HEK293 (cell line): Measurements from ENCODE around the gene CALML3.

Source experiments
- CTCF ChIA-PET: fragments of 350-600 bp; formaldehyde crosslinking; extraction: SDS; loops from one replicate; lab custom pipeline; 2021; ENCODE audit warnings: antibody characterized with exemption; lab: Yijun Ruan, JAX
- POLR2A ChIA-PET: fragments of 300-600 bp; formaldehyde crosslinking; extraction: SDS; loops from one replicate; lab custom pipeline; 2020; ENCODE audit warnings: antibody characterized with exemption, inconsistent platforms; lab: Yijun Ruan, JAX
- H3K27ac ChIP-seq: fragments of 200-500 bp; sonication (Bioruptor generic); 2 replicates; pipeline ENCODE4 v1.5.1; 2014; ENCODE audit warnings: low read depth, low read length, control low read depth, inconsistent platforms; ENCODE audit errors: extremely low read depth
- H3K36me3 ChIP-seq, 2 experiments: fragments of 200-500 bp in 1 of 2; sonication (Bioruptor generic) in 1 of 2; 1 replicate in 1 of 2; 2 replicates in 1 of 2; pipeline ENCODE4 v1.5.1; 2014 to 2017; ENCODE audit warnings: inconsistent platforms in 2 of 2, low read length in 2 of 2; ENCODE audit not compliant: control insufficient read depth in 2 of 2, insufficient read depth in 1 of 2
- H3K4me1 ChIP-seq: fragments of 200-500 bp; sonication (Bioruptor generic); 2 replicates; pipeline ENCODE4 v1.5.1; 2014; ENCODE audit warnings: mild to moderate bottlenecking, low read length, inconsistent platforms; ENCODE audit not compliant: control insufficient read depth, insufficient read depth
- H3K4me3 ChIP-seq: 2 replicates; pipeline ENCODE4 v1.5.1; 2011; ENCODE audit warnings: low read depth, mild to moderate bottlenecking, control low read depth, low read length, moderate library complexity
- H3K9me3 ChIP-seq: fragments of 200-500 bp; sonication (Bioruptor generic); 2 replicates; pipeline ENCODE4 v1.5.1; 2014; ENCODE audit warnings: low read depth, low read length, inconsistent platforms; ENCODE audit not compliant: control insufficient read depth, insufficient read depth
- KLF10 ChIP-seq: fragments of 450-650 bp; IDR thresholded peaks from 2 replicates; pipeline ENCODE4 v1.5.1; 2018; ENCODE audit warnings: missing biosample characterization, mild to moderate bottlenecking, missing genetic modification characterization
- SCRT1 ChIP-seq: fragments of 450-650 bp; formaldehyde crosslinking; IDR thresholded peaks from 2 replicates; pipeline ENCODE4 v1.5.1; 2016; ENCODE audit warnings: missing biosample characterization, missing genetic modification characterization, borderline replicate concordance
- SCRT2 ChIP-seq: fragments of 450-650 bp; formaldehyde crosslinking; IDR thresholded peaks from 2 replicates; pipeline ENCODE4 v1.5.1; 2016; ENCODE audit warnings: missing biosample characterization, missing genetic modification characterization
- SP7 ChIP-seq: fragments of 450-650 bp; formaldehyde crosslinking; IDR thresholded peaks from 2 replicates; pipeline ENCODE4 v1.5.1; 2016; ENCODE audit warnings: missing biosample characterization, missing genetic modification characterization
- ZBTB44 ChIP-seq: fragments of 450-650 bp; IDR thresholded peaks from 2 replicates; pipeline ENCODE4 v1.5.1; 2018; ENCODE audit warnings: missing biosample characterization, mild to moderate bottlenecking, missing genetic modification characterization
- ZFP37 ChIP-seq: fragments of 450-650 bp; formaldehyde crosslinking; IDR thresholded peaks from 2 replicates; pipeline ENCODE4 v1.5.1; 2016; ENCODE audit warnings: missing biosample characterization, missing genetic modification characterization
- ZNF155 ChIP-seq: fragments of 450-650 bp; formaldehyde crosslinking; IDR thresholded peaks from 2 replicates; pipeline ENCODE4 v1.5.1; 2016; ENCODE audit warnings: missing biosample characterization, missing genetic modification characterization
- ZNF473 ChIP-seq: fragments of 450-650 bp; formaldehyde crosslinking; IDR thresholded peaks from 2 replicates; pipeline ENCODE4 v1.5.1; 2017; ENCODE audit warnings: missing biosample characterization, missing genetic modification characterization
- ZNF518A ChIP-seq: fragments of 450-650 bp; formaldehyde crosslinking; conservative IDR thresholded peaks from 2 replicates; pipeline ENCODE4 v1.5.1; 2016; ENCODE audit warnings: low read depth, missing biosample characterization, missing genetic modification characterization
- ZNF76 ChIP-seq: fragments of 450-650 bp; formaldehyde crosslinking; IDR thresholded peaks from 2 replicates; pipeline ENCODE4; 2016; ENCODE audit warnings: low read depth, missing biosample characterization, missing genetic modification characterization, borderline replicate concordance
- ZSCAN18 ChIP-seq: fragments of 450-650 bp; formaldehyde crosslinking; IDR thresholded peaks from 2 replicates; pipeline ENCODE4 v1.5.1; 2016; ENCODE audit warnings: missing biosample characterization, missing genetic modification characterization
- TF ChIP-seq, protein P1 (sequence below): fragments of 450-650 bp; formaldehyde crosslinking; IDR thresholded peaks from 2 replicates; pipeline ENCODE4 v1.5.1; 2016; ENCODE audit warnings: missing biosample characterization, missing genetic modification characterization

The CALML3 gene

GRCh38 chr10:5528989-5529701 lies 4.4 kb downstream of the CALML3 start:
- CTCF ChIA-PET = interaction anchor here (0.5 kb wide), 1 partner anchor 35 kb away, joined by 3 read pairs; no protein-coding TSS in a partner anchor
- POLR2A ChIA-PET = interaction anchor here (0.6 to 1.9 kb wide), 3 partner anchors 10 to 107 kb away, joined by 4 read pairs; no protein-coding TSS in a partner anchor
- H3K4me3 ChIP-seq = no peak overlapping the region

GRCh38 chr10:5529702-5530411 lies 5.1 kb downstream of the CALML3 start:
- Histone ChIP-seq H3K36me3 (no peaks in the 10 kb centered on the region), H3K4me3 (no peak overlapping the region), H3K27ac (no peak overlapping the region), H3K9me3 (no peaks in the 10 kb centered on the region), H3K4me1 (peaks cover under 1% of the 10 kb centered on the region; the same call in 1 of the 2 replicates)
- TF ChIP-seq SCRT1 (tag by site-specific recombination) (0 out of 2 replicates have a peak, but pooled peaks have one; percentile 30), ZBTB44 (tag by site-specific recombination) (no peak), SCRT2 (tag by site-specific recombination) (peak; percentile 61)
- TF ChIP-seq, protein P1, sequence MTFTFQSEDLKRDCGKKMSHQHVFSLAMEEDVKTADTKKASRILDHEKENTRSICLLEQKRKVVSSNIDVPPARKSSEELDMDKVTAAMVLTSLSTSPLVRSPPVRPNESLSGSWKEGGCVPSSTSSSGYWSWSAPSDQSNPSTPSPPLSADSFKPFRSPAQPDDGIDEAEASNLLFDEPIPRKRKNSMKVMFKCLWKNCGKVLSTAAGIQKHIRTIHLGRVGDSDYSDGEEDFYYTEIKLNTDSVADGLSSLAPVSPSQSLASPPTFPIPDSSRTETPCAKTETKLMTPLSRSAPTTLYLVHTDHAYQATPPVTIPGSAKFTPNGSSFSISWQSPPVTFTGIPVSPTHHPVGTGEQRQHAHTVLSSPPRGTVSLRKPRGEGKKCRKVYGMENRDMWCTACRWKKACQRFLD (tag by site-specific recombination) = no peak
- CTCF ChIA-PET = interaction anchor here (0.5 kb wide), 1 partner anchor 27 kb away, joined by 3 read pairs; no protein-coding TSS in a partner anchor
- POLR2A ChIA-PET = interaction anchor here (1.1 to 1.9 kb wide), 2 partner anchors 11 to 19 kb away, joined by 4 read pairs; no protein-coding TSS in a partner anchor

More at GRCh38 chr10:5528989-5529701, 4.4 kb downstream of the CALML3 start:
- Histone ChIP-seq H3K36me3 (no peaks in the 10 kb centered on the region), H3K4me1 (no peaks in the 10 kb centered on the region), H3K27ac (no peak overlapping the region), H3K9me3 (no peaks in the 10 kb centered on the region)
- TF ChIP-seq ZNF155 (no peak), ZSCAN18 (tag by site-specific recombination) (no peak), ZNF518A (no peak), ZNF76 (tag by site-specific recombination) (no peak), ZNF473 (tag by site-specific recombination) (no peak), KLF10 (tag by site-specific recombination) (no peak), ZFP37 (tag by site-specific recombination) (no peak), SP7 (tag by site-specific recombination) (no peak)
